ENCODE results near the gene GSG1L.
A peak's percentile ranks its signal among the peaks of the same experiment; 100 is the strongest.

Gene GSG1L

GRCh38 chr16:28092721-28093384, 29.3 kb upstream of the GSG1L start:
- no peak overlapping the region for H4K91ac ChIP-seq (ENCODE audit: low read depth, low read length, poor library complexity)
- H3K9me3 ChIP-seq (replicated peaks in 1 of 2; ENCODE audit: control insufficient read depth in 2 of 2, insufficient read depth in 1 of 2, low read depth in 1 of 2, low read length in 2 of 2), result peaks cover 0 to 2% of the 10 kb centered on the region in 2 donors
- no peak overlapping the region for H3K4ac ChIP-seq (ENCODE audit: low read length)
- no peak overlapping the region for H2BK12ac ChIP-seq (ENCODE audit: low read length)
- H2BK120ac ChIP-seq (ENCODE audit: low read depth, low read length), result no peak overlapping the region
- no CpG with 5 or more reads among the region's 17 CpGs for WGBS, 2 donors (ENCODE audit: extremely low coverage in 2 of 2, insufficient read length in 2 of 2, insufficient replicate concordance in 1 of 2)
- H2AK5ac ChIP-seq (ENCODE audit: low read depth, low read length), result no peak overlapping the region
- no peak overlapping the region for H3K9ac ChIP-seq (ENCODE audit: low read depth, low read length, poor library complexity)
- no peak overlapping the region for H3K14ac ChIP-seq (ENCODE audit: low read length)
- peaks cover 0 to 10% of the 10 kb centered on the region in 2 donors for H3K4me1 ChIP-seq (ENCODE audit: control insufficient read depth in 2 of 2, insufficient read depth in 1 of 2, low read depth in 1 of 2, low read length in 2 of 2)
- H3K27ac ChIP-seq (replicated peaks; ENCODE audit: low read length), result no peak overlapping the region
- no peak overlapping the region for H2BK15ac ChIP-seq (ENCODE audit: low read length)
- no peaks in the 10 kb centered on the region for H3K27me3 ChIP-seq (ENCODE audit: control insufficient read depth in 3 of 3, insufficient read depth in 3 of 3, low read depth in 1 of 3, low read length in 3 of 3)
- H2BK5ac ChIP-seq (ENCODE audit: low read length), result no peak overlapping the region
- H3K4me3 ChIP-seq (ENCODE audit: low read length in 2 of 2), result no peak overlapping the region
- no peak overlapping the region for H4K8ac ChIP-seq (ENCODE audit: low read depth, low read length)
- H3K79me1 ChIP-seq (ENCODE audit: low read depth, low read length), result no peaks in the 10 kb centered on the region
- H2AFZ ChIP-seq (ENCODE audit: low read length), result no peak overlapping the region
- H3K23ac ChIP-seq (ENCODE audit: low read depth, low read length, poor library complexity), result no peak overlapping the region
- no peak for DNase-seq (ENCODE audit: low spot score)
- H3K18ac ChIP-seq (ENCODE audit: low read length), result no peak overlapping the region
- no peak overlapping the region for H3K4me2 ChIP-seq (ENCODE audit: insufficient read depth, low read length, poor library complexity, severe bottlenecking)
- peaks cover 5 to 19% of the 10 kb centered on the region in 2 donors for H3K36me3 ChIP-seq (replicated peaks in 1 of 2; ENCODE audit: control insufficient read depth in 2 of 2, insufficient read depth in 2 of 2, low read length in 2 of 2)

GRCh38 chr16:28091656-28092055, 28.1 kb upstream of the GSG1L start:
- Histone ChIP-seq H3K27ac (replicated peaks; ENCODE audit: low read length) (no peak overlapping the region), H4K8ac (ENCODE audit: low read depth, low read length) (no peak overlapping the region), H3K4me3 (ENCODE audit: low read length in 2 of 2) (no peak overlapping the region), H2BK15ac (ENCODE audit: low read length) (no peak overlapping the region), H3K9ac (ENCODE audit: low read depth, low read length, poor library complexity) (no peak overlapping the region), H3K14ac (ENCODE audit: low read length) (no peak overlapping the region), H2BK5ac (ENCODE audit: low read length) (no peak overlapping the region), H2BK120ac (ENCODE audit: low read depth, low read length) (no peak overlapping the region), H3K4me2 (ENCODE audit: insufficient read depth, low read length, poor library complexity, severe bottlenecking) (no peak overlapping the region), H3K4ac (ENCODE audit: low read length) (no peak overlapping the region), H3K27me3 (ENCODE audit: control insufficient read depth in 3 of 3, insufficient read depth in 3 of 3, low read depth in 1 of 3, low read length in 3 of 3) (no peaks in the 10 kb centered on the region), H3K36me3 (replicated peaks in 1 of 2; ENCODE audit: control insufficient read depth in 2 of 2, insufficient read depth in 2 of 2, low read length in 2 of 2) (peaks cover 3 to 7% of the 10 kb centered on the region in 2 donors), H3K79me1 (ENCODE audit: low read depth, low read length) (no peaks in the 10 kb centered on the region), H3K18ac (ENCODE audit: low read length) (peak overlapping the region; percentile 67), H2BK12ac (ENCODE audit: low read length) (no peak overlapping the region), H2AFZ (ENCODE audit: low read length) (no peak overlapping the region), H2AK5ac (ENCODE audit: low read depth, low read length) (no peak overlapping the region), H3K9me3 (replicated peaks in 1 of 2; ENCODE audit: control insufficient read depth in 2 of 2, insufficient read depth in 1 of 2, low read depth in 1 of 2, low read length in 2 of 2) (peaks cover 0 to 2% of the 10 kb centered on the region in 2 donors), H4K91ac (ENCODE audit: low read depth, low read length, poor library complexity) (no peak overlapping the region), H3K4me1 (ENCODE audit: control insufficient read depth in 2 of 2, insufficient read depth in 1 of 2, low read depth in 1 of 2, low read length in 2 of 2) (peaks cover 0 to 10% of the 10 kb centered on the region in 2 donors), H3K23ac (ENCODE audit: low read depth, low read length, poor library complexity) (no peak overlapping the region)
- WGBS, 2 donors (ENCODE audit: extremely low coverage in 2 of 2, insufficient read length in 2 of 2, insufficient replicate concordance in 1 of 2), result no CpG with 5 or more reads among the region's 12 CpGs
- no peak for DNase-seq (ENCODE audit: low spot score)

- no peak overlapping the region for H2AK5ac ChIP-seq (ENCODE audit: low read depth, low read length)
- no peak overlapping the region for H4K91ac ChIP-seq (ENCODE audit: low read depth, low read length, poor library complexity)
- no peak overlapping the region for H3K27ac ChIP-seq (replicated peaks; ENCODE audit: low read length)
- H3K4me2 ChIP-seq (ENCODE audit: insufficient read depth, low read length, poor library complexity, severe bottlenecking), result no peak overlapping the region
- no peak overlapping the region for H3K9ac ChIP-seq (ENCODE audit: low read depth, low read length, poor library complexity)
- H2BK5ac ChIP-seq (ENCODE audit: low read length), result no peak overlapping the region
- no peak overlapping the region for H4K8ac ChIP-seq (ENCODE audit: low read depth, low read length)
- no peak overlapping the region for H3K23ac ChIP-seq (ENCODE audit: low read depth, low read length, poor library complexity)
- no peak overlapping the region for H2BK120ac ChIP-seq (ENCODE audit: low read depth, low read length)
- H3K79me1 ChIP-seq (ENCODE audit: low read depth, low read length), result no peaks in the 10 kb centered on the region
- no peak overlapping the region for H2BK15ac ChIP-seq (ENCODE audit: low read length)
- H2AFZ ChIP-seq (ENCODE audit: low read length), result no peak overlapping the region
- H3K14ac ChIP-seq (ENCODE audit: low read length), result no peak overlapping the region
- H3K4ac ChIP-seq (ENCODE audit: low read length), result no peak overlapping the region
- no peaks in the 10 kb centered on the region for H3K27me3 ChIP-seq (ENCODE audit: control insufficient read depth in 3 of 3, insufficient read depth in 3 of 3, low read depth in 1 of 3, low read length in 3 of 3)
- peaks cover 0 to 2% of the 10 kb centered on the region in 2 donors for H3K9me3 ChIP-seq (replicated peaks in 1 of 2; ENCODE audit: control insufficient read depth in 2 of 2, insufficient read depth in 1 of 2, low read depth in 1 of 2, low read length in 2 of 2)
- no CpG with 5 or more reads among the region's 19 CpGs for WGBS, 2 donors (ENCODE audit: extremely low coverage in 2 of 2, insufficient read length in 2 of 2, insufficient replicate concordance in 1 of 2)
- no peak for DNase-seq (ENCODE audit: low spot score)
- H3K4me3 ChIP-seq (ENCODE audit: low read length in 2 of 2), result no peak overlapping the region
- H3K18ac ChIP-seq (ENCODE audit: low read length), result peak overlapping the region; percentile 59
- peaks cover 0 to 10% of the 10 kb centered on the region in 2 donors for H3K4me1 ChIP-seq (ENCODE audit: control insufficient read depth in 2 of 2, insufficient read depth in 1 of 2, low read depth in 1 of 2, low read length in 2 of 2)
- no peak overlapping the region for H2BK12ac ChIP-seq (ENCODE audit: low read length)
- H3K36me3 ChIP-seq (replicated peaks in 1 of 2; ENCODE audit: control insufficient read depth in 2 of 2, insufficient read depth in 2 of 2, low read length in 2 of 2), result peaks cover 0 to 3% of the 10 kb centered on the region in 2 donors
Observed at GRCh38 chr16:28090646-28091377, 27.3 kb upstream of the GSG1L start.

- Histone ChIP-seq H3K27ac (replicated peaks; ENCODE audit: low read length) (no peak overlapping the region), H3K27me3 (ENCODE audit: control insufficient read depth in 3 of 3, insufficient read depth in 3 of 3, low read depth in 1 of 3, low read length in 3 of 3) (no peaks in the 10 kb centered on the region)
Observed at GRCh38 chr16:28089992-28090365, 26.5 kb upstream of the GSG1L start.

More at GRCh38 chr16:28089992-28090365, 26.5 kb upstream of the GSG1L start:
- no peak overlapping the region for H3K18ac ChIP-seq (ENCODE audit: low read length)
- H2AFZ ChIP-seq (ENCODE audit: low read length), result no peak overlapping the region
- WGBS, 2 donors (ENCODE audit: extremely low coverage in 2 of 2, insufficient read length in 2 of 2, insufficient replicate concordance in 1 of 2), result no CpG with 5 or more reads among the region's 7 CpGs
- peaks cover 0 to 2% of the 10 kb centered on the region in 2 donors for H3K9me3 ChIP-seq (replicated peaks in 1 of 2; ENCODE audit: control insufficient read depth in 2 of 2, insufficient read depth in 1 of 2, low read depth in 1 of 2, low read length in 2 of 2)
- no peak for DNase-seq (ENCODE audit: low spot score)
- H3K9ac ChIP-seq (ENCODE audit: low read depth, low read length, poor library complexity), result peak overlapping the region; percentile 72
- no peak overlapping the region for H2AK5ac ChIP-seq (ENCODE audit: low read depth, low read length)
- H2BK5ac ChIP-seq (ENCODE audit: low read length), result peak overlapping the region; percentile 3
- peaks cover 0 to 3% of the 10 kb centered on the region in 2 donors for H3K36me3 ChIP-seq (replicated peaks in 1 of 2; ENCODE audit: control insufficient read depth in 2 of 2, insufficient read depth in 2 of 2, low read length in 2 of 2)
- no peak overlapping the region for H2BK15ac ChIP-seq (ENCODE audit: low read length)
- no peak overlapping the region for H2BK120ac ChIP-seq (ENCODE audit: low read depth, low read length)
- H3K4ac ChIP-seq (ENCODE audit: low read length), result no peak overlapping the region
- H3K4me1 ChIP-seq (ENCODE audit: control insufficient read depth in 2 of 2, insufficient read depth in 1 of 2, low read depth in 1 of 2, low read length in 2 of 2), result peaks cover 0 to 13% of the 10 kb centered on the region in 2 donors
- no peak overlapping the region for H2BK12ac ChIP-seq (ENCODE audit: low read length)
- no peak overlapping the region for H3K23ac ChIP-seq (ENCODE audit: low read depth, low read length, poor library complexity)
- H3K4me2 ChIP-seq (ENCODE audit: insufficient read depth, low read length, poor library complexity, severe bottlenecking), result no peak overlapping the region
- H4K91ac ChIP-seq (ENCODE audit: low read depth, low read length, poor library complexity), result no peak overlapping the region
- no peak overlapping the region for H4K8ac ChIP-seq (ENCODE audit: low read depth, low read length)
- H3K79me1 ChIP-seq (ENCODE audit: low read depth, low read length), result no peaks in the 10 kb centered on the region
- no peak overlapping the region for H3K14ac ChIP-seq (ENCODE audit: low read length)
- no peak overlapping the region for H3K4me3 ChIP-seq (ENCODE audit: low read length in 2 of 2)
